NOMO-1 treated with DMSO at 0.1 percent for 48 hours (cell line): ENCODE data around the gene BMP8B.
A peak's percentile ranks its signal among the peaks of the same experiment; 100 is the strongest.
"Not testable (repeated sequence)": the region's sequence is repeated elsewhere in the genome, so short reads cannot be mapped to it uniquely, and the experiment has no call there.

Experiments
- DNase-seq: peaks from one replicate; lab custom pipeline; 2025; ENCODE audit not compliant: unreplicated experiment; lab: John Stamatoyannopoulos, UW

BMP8B gene

GRCh38 chr1:39816415-39817090 lies 27.9 kb upstream of the BMP8B start:
- peak; percentile 76 for DNase-seq

GRCh38 chr1:39812913-39813312 lies 24.2 kb upstream of the BMP8B start:
- no peak for DNase-seq

GRCh38 chr1:39808784-39809517 lies 20.3 kb upstream of the BMP8B start:
- no peak for DNase-seq

- no peak for DNase-seq
Observed at GRCh38 chr1:39805385-39805784, 16.7 kb upstream of the BMP8B start.

GRCh38 chr1:39802496-39803260 lies 14.0 kb upstream of the BMP8B start:
- no peak for DNase-seq

- DNase-seq, result peak; percentile 87
Observed at GRCh38 chr1:39800471-39800835, 11.8 kb upstream of the BMP8B start.

- peak; percentile 69 for DNase-seq
Observed at GRCh38 chr1:39799770-39800470, 11.3 kb upstream of the BMP8B start.

GRCh38 chr1:39798859-39799769 lies 10.4 kb upstream of the BMP8B start:
- peak; percentile 98 for DNase-seq

GRCh38 chr1:39795651-39796050 lies 7.0 kb upstream of the BMP8B start:
- DNase-seq, result no peak

GRCh38 chr1:39791838-39792237 lies 3.2 kb upstream of the BMP8B start:
- DNase-seq, result no peak

GRCh38 chr1:39789571-39790110 lies 976 bp upstream of the BMP8B start:
- no peak for DNase-seq

- no peak for DNase-seq
Observed at GRCh38 chr1:39788426-39788757, 273 bp downstream of the BMP8B start.

- not testable (repeated sequence) for DNase-seq
Observed at GRCh38 chr1:39787964-39788363, 701 bp downstream of the BMP8B start.

- no peak for DNase-seq
Observed at GRCh38 chr1:39787468-39787867, 1.2 kb downstream of the BMP8B start.

GRCh38 chr1:39787108-39787375 lies 1.6 kb downstream of the BMP8B start:
- not testable (repeated sequence) for DNase-seq

GRCh38 chr1:39786303-39787107 lies 2.2 kb downstream of the BMP8B start:
- DNase-seq, result not testable (repeated sequence)

- DNase-seq, result not testable (repeated sequence)
Observed at GRCh38 chr1:39782685-39783084, 6.0 kb downstream of the BMP8B start.

GRCh38 chr1:39782103-39782502 lies 6.6 kb downstream of the BMP8B start:
- DNase-seq, result no peak

- DNase-seq, result no peak
Observed at GRCh38 chr1:39781349-39781715, 7.3 kb downstream of the BMP8B start.

- no peak for DNase-seq
Observed at GRCh38 chr1:39779821-39780220, 8.8 kb downstream of the BMP8B start.
